Kasumi-1 (cell line): ENCODE results near the gene AMZ1.

Source experiments
- DNase-seq, 2 experiments: peaks; one replicate each; lab custom pipeline; 2025; lab: John Stamatoyannopoulos, UW

AMZ1 gene, protein sequence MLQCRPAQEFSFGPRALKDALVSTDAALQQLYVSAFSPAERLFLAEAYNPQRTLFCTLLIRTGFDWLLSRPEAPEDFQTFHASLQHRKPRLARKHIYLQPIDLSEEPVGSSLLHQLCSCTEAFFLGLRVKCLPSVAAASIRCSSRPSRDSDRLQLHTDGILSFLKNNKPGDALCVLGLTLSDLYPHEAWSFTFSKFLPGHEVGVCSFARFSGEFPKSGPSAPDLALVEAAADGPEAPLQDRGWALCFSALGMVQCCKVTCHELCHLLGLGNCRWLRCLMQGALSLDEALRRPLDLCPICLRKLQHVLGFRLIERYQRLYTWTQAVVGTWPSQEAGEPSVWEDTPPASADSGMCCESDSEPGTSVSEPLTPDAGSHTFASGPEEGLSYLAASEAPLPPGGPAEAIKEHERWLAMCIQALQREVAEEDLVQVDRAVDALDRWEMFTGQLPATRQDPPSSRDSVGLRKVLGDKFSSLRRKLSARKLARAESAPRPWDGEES

DNA sequence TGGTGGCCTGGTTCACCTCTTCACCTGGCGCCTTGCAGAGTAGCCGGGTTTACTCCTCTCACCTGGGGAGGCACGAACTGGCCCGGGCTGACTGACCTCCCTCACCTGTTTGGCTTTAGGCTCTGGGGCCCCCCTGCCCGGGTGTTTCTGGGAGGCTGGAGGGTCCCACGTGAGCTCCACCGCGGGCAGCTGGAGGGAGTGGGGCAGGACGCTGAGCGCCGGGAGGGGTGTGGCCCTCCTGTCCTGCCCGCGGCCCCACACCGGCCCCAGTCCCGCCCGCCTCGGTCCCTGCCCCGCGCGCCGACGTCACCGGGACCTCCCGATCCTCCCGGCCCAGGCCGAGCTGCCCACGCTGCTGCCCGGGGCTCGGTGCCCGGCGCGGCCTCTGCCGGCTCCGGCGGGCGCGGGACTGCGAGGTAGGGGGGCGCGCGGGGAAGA lies at the start of gene AMZ1:
TSS of gene AMZ1 (plus strand) at position 322 of the 438 bp plus-strand sequence. CDS start 12,250 bp downstream, outside the sequence.
- no peak for DNase-seq

DNA sequence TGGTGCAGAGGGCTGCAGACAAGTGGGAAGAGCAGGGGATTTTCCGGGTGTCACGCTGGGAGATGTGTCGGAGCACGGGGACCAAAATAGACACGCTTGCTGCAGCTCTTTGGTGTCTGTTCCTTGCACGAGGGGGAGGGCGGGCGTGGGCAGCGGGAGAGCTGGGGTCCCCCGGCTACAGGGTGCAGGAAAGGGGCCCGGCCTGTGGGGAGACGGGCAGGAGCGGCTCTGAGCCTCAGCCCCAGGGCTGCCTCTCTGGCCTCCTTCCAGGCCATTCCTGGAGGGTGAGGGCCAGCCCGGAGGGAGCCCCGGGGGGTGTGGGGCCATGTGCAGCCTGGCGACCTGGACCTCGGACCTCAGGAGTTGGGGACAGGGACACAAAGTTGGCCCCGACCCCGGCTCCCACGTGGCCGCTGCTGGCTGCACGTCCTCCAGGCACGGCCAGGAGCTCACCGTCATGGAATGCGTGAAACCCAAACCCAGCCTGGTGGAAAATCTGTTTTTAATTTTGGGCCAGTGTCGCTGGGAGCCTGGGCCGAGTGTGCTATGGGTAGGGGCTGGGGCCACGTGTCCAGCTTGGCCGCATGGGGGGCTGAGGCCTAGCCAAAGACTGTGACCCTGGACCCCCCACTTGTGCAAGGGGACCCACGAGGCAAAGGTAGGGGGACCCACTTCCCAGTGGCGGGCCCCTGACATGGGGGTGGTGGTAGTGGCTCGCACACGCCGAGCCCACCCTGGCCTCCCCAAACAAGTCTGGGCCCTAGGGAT lies 49.6 kb upstream of the AMZ1 start:
- DNase-seq: no peak

DNA sequence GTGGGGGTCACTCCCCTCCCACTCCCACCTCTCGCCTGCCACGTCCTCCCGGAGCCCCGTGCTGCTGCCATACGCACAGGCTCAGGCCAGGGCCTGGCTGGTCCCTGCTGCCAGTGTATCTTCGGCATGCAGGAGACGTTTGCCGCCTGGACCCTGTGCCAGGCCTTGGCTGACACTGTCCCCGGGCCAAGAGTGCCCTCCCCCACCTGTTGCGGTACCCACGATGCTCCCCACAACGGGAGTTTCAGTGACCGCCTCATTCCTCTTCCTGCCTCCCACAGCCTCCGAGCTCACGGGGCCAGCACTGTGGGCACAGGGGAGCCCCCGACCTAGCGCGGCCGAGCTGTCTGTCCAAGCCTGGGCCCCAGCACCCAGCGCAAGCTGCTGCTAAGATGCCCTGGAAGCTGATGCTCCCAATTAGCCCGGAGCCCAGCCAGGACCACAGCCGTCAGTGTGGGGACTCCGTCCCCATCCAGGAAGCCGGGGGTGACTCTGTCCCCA lies 48.8 kb upstream of the AMZ1 start:
- DNase-seq: no peak

DNA sequence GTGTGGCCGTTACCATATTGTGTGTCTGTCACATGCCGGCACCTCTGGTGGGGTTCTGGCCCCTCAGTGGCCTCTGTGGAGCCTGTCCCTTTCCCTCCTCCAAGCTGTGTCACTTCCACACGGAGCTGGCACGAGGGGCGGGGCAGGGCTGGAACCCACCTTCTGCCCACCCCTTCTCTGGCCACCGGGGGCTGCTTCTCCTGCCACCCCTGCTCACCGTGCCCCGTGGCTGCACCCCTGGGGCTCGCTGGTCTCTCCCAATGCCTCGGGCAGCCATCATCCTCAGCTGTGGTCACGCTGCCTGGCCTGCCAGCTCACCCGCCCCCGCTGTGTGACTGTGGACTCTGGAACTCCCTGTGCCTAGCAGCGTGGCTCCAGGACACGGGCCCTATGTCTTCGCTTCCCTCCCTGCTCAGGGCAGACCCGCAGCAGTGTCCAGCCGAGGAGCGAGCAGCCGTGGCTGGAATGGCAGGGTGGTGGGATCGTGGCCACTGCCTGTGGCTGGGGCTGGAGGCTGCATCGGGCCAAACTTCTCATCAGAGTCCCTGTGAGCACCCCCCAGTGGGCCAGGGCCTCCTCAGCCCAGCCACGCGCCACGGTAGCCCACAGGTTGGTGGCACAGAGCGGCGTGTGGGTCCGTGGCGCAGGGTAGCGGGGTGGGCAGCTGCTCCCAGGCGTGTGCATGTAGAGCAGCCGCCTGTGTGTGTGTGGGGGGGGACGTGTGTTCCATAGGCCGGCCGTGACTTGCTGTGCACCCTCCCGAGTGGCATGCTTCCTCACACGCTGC lies 48.1 kb upstream of the AMZ1 start:
- DNase-seq: no peak

DNA sequence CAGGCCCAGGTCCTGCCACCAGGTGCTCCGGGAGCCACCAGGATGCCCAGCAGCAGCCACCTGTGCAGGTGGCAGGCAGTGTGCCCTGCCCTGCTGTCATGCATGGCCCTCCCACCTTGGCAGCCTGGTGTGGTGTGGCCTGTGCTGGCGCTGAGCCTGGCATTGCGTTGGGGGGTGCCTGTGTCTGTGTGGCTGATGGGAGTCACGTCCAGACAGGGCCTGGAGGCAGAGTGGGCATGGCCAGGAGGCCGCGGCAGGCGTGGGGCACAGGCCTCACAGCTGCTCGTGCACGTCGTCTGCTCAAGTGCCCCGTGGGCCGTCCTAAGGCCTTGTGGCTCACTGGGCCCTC lies 47.5 kb upstream of the AMZ1 start:
- DNase-seq: no peak

DNA sequence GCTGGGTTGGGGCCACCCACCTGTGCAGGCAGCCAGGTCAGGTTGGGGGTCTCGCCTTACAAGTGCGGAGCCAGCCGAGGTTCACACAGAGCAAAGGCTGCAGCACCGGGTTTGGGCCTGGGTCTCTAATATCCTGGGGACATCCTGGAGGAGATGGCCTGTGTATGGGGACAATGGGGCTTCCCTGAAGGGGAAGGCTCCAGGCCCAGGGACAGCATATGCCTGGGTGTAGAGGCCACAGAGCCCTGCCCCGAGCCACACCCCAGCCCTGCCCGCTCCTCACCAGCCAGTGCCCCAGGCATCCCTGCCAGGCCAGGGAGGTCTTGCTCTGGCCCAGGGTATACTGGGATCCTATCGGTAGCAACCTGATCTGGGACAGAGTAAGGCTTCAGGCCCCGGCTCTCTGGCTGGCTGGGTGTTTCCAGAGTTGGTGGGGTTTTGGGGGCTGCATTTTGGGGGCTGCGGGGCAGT lies 47.1 kb upstream of the AMZ1 start:
- no peak for DNase-seq

DNA sequence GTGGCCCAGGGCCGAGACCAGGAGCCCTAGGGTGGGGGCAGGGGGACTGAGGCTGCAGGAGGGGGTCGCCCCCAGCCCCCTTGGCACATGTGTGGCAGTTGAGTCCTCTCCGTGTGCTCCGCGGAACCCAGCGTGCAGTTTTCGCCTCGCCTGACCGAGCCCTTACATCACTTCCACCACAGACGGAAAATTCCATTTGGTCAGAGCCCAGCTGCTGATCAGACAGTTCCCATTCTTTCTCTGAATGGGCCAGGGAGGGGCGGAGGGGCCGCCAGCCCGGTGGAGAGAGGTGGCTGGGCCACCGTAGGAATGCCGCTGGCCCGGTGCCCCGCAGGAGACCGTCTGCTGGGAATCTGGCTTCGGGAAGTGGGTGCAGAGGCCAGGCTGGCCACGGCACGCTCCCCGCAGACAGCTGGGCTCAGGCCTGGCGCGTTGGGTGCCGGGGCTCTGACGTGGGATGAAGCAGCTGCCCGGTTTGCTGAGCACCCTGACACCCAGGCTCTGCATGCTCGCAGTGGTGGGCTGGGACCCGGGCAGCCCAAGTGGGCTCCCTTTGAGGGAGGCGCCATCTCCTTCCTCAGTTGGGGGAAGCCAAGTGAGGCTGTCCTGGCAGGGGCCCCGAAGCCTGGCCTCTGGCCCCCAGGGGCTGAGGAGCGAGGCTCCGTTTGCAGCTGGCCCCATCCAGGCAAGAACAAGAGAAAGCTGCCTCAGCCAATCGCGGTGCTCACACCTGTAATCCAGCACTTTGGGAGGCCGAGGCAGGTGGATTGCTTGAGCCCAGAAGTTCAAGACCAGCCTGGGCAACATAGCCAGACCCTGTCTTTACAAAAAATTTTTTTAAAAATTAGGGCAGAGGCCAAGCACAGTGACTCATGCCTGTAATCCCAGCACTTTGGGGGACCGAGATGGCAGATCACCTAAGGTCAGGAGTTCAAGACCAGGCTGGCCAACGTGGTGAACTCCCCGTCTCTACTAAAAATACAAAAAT lies 46.3 kb upstream of the AMZ1 start:
- no peak for DNase-seq

DNA sequence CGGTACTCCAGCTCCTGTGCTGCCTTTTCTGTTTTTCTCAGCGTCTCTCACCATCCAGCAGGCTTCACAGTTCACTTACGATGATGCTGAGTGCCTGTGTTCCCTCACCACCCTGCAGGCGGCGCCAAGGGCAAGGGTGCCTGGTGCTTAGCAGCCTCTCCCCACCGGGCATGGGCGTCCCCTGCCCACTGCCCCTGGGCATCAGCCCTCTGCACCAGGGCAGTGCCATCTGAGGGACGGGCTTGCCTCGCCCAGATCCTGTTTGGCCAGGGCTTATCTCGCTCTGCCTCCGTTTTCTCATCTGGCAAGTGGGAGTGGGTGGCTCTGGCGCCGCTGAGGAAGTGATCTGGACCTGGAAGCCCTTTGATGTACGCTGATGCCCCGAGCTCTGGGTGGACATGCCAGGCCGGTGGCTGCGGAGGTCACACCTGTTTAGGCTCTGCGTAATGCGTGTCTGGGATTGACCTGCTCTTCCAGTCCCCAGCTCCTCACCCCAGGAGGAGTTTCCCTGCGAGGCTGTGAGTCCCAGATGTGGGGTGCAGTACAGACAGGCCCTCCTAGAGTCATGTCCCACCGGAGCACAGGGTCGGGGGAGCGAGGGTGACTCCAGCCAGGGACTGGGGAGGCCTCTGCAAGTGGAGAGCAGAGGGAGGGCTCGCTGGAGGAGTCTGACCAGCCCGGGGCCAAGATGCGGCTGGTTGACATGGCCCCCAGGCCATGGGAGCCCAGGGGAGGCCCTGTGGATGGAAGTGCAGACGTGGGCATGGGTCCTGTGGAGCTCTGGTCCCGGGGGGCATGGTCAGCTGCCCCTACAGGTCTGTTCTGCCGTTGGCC lies 44.4 kb upstream of the AMZ1 start:
- DNase-seq: no peak

DNA sequence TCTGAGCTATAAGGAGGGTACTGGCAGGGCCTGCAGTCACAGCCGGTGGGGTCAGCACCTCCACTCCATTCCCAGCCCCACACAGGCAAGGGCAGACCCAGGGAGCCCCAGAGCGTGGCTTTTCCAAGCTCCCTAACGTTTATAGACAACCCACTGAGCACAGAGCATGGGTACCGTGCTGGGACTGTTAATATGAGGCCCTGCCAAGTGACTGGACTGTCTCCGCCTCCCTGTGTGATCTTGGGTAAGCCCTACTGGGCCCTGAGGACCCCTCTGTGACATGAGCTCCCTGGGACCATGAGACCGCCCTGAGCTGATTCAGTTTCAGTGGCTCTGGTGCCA lies 43.8 kb upstream of the AMZ1 start:
- no peak for DNase-seq

DNA sequence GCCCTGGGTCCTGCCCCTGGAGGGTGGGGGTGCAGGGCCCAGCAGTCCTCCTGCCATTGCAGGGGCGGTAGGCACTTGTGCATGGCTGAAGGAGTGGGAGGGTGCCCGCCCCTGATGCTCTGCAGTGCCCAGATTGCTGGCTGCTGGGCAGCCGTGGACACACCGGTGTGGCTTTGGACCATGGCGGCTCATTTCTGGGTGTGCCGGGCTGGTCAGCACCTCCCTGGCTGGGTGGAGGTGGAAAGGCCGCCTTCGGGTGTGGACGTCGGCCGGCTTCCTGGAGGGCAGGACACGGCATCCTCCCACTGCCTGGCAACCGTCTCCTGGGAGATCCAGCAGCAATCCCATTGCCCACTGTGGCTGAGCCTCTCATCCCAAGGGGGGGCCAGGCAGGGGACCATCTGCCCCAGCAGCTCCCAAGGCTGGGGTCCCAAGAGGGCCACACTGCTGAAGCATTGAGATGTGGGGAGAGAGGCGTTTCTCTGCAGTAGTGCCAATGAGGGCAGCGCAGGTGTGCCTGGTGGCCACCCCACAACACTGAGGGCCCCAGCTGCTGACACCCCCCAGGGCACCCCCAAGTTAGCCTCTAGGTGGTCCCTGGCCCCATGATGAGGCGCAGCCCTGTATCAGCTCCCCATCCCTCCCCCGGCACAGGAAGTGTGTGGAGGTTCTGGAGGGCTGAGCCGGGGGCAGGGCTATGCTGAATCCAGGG lies 43.3 kb upstream of the AMZ1 start:
- DNase-seq: no peak

DNA sequence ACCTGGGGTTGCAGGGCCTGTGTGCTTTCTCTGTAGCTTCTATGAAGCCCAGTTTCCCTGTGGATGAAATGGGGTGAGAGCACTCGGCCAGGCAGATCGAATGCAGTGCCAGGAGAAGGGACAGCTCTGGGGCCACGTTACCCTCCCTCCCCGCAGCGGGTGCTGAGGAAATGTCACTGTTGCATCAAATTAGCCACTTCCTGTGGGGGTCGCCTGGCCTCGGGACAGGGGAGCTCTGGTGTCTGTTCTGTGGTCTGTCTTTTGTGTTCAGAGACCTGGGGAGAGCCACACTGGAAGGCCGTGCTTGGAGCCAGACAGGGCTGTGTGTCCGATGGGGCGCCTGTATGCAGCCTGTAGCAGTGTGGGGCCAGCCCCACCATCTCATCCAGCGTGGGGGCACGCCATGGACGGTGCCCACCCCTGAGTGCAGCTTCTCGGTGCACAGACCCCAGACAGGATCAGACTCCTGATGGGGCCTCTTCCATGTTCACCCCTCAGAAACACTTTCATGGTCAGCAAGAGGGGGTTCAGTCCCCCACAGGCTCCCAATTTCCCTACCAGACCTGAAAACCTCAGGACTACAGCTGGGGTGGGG lies 42.6 kb upstream of the AMZ1 start:
- peak; percentile 41 to 51 for DNase-seq

DNA sequence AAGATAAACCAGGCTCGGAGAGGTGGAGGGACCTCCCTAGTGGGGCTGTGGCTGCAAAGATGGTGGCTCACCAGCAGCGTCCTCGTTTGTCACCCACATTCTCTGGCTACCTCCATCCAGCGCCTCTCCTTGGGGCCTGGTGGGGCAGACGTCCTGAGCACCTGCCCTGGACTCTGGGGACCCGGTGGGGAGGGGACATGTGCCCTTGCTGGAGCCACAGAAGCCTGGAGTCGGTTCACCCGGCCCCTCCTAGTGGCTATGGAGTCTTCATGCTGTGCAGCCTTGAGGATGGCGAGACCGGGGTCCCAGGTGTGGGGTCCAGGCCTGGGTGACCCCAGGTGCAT lies 41.7 kb upstream of the AMZ1 start:
- DNase-seq: no peak

DNA sequence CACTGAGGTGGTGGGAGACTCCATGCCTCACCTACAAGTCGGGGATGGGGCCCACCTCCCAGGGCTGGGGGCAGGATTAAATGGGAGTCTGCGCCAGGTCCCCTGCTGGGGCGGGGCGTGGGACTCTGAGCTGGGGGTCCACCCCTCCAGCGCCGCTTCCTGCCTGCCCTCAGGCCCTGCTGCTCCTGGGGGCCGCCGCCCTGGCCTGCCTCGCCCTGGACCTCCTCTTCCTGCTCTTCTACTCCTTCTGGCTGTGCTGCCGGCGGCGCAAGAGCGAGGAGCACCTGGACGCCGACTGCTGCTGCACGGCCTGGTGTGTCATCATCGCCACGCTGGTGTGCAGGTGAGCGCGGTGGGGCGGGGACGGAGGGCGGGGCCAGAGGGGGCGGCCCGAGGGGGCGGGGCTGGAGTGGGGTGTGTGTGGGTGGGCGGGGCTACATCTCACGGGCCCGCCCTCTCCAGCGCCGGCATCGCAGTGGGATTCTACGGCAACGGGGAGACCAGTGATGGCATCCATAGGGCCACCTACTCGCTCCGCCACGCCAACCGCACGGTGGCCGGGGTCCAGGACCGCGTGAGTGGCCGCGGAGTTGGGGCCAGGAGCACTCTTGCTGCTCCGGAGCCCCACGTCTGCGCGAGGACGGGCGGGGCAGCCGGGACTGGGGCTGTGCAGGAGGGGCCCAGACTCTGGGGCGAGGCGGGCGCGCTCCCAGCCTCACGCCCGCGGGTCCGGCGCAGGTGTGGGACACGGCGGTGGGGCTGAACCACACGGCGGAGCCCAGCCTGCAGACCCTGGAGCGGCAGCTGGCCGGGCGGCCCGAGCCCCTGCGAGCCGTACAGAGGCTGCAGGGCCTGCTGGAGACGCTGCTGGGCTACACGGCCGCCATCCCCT lies 41.1 kb upstream of the AMZ1 start:
- no peak for DNase-seq

DNA sequence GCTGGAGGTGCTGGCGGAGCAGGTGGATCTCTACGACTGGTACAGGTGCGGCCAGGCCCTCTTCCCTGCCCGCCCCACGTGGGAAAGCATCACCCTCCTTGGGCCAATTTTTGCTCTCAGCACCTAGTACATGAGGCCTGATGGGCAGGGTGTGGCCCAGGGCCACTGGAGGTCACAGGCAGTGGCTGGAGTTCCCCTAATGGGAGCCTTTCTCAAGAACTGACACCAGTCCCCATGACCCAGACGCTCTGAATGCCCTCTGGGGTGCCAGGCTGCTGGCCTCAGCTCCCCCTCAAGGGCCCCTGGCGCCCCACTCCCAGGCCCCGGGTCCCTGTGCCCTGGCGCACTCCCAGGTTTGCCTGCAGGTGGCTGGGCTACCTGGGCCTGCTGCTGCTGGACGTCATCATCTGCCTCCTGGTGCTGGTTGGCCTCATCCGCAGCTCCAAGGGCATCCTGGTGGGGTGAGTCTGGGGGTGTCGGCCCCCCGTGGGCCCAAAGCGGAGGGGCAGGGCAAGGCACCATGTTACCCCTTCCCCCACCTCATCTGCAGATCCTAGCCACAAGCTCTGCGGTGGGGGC lies 40.3 kb upstream of the AMZ1 start:
- DNase-seq: no peak

DNA sequence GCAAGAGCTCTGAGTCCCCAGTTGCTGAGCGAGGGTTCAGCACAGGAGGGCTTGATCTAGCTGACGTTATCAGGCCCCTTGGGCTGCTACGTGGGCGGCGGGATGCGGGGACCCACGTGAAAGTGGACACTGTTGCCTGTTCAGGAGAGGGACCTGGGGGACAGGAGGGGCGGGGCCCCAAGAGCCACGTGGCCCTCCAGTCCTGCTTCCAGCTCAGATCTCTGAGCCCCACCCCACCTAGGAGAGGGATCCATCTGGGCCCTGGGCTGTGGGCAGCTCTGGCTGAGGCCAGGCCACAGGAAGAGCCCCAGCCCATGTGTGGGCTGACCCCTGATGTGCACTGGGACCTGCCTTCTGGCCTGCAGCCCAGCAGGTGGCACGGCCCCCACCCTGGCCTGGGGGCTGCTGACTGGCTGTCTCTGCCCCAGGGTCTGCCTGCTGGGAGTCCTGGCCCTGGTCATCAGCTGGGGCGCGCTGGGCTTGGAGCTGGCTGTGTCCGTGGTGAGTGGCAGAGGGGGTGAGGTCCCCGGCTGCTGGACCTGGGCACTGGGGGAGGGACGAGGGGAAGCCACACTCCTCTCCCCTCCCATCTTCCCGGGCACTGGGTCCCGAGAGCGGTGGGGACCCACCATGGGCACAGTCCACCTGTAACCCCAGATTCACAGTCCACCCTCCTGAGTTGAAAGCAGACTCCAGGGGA lies 38.7 kb upstream of the AMZ1 start:
- DNase-seq: no peak

DNA sequence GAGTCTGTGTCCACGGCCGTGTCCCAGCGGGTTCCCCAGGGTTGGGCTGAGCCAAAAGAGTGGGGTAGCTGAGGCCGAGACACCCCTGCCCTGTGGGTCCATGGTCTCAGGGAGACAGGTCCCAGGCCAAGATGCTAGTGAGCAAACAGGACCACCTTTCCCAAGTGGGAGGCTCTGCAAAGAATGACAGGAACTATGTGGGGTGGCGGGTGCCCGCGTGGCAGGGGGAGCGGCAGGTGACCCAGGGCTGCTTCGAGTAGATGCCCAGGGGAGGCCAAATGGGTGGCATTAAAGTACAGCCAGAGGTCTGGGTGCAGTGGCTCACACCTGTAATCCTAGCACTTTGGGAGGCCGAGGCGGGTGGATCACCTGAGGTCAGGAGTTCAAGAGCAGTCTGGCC lies 38.0 kb upstream of the AMZ1 start:
- DNase-seq: no peak

DNA sequence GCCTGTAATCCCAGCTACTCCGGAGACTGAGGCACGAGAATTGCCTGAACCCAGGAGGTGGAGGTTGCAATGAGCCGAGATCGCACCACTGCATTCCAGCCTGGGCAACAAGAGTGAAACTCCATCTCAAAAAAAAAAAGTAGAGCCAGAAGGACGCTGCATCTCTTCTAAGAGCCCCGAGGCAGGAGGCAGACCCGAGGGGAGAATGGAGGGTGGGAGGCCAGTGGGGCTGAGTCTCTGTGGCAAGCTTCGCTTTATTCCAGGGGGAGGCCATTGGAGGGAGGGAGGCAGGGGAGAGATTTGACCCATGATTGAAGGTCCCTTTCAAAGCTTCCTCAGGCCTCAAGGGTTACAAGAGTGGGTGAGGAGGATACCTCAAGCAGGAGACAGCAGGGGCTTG lies 37.6 kb upstream of the AMZ1 start:
- no peak for DNase-seq
